Loucy (cell line): ENCODE measurements around the gene RBM6.

Experiments
- EZH2phosphoT487 ChIP-seq: fragments of 200-600 bp; IDR thresholded peaks from 2 replicates; pipeline ENCODE4 v1.6.1; 2018; ENCODE audit warnings: antibody characterized with exemption, mild to moderate bottlenecking, moderate library complexity, borderline replicate concordance
- TF ChIP-seq, protein P1 (sequence below): fragments of 200-600 bp; sonication (generic); conservative IDR thresholded peaks from 2 replicates; pipeline ENCODE4 v1.5.1; 2014; ENCODE audit warnings: mild to moderate bottlenecking, antibody characterized with exemption, low read length

DNA sequence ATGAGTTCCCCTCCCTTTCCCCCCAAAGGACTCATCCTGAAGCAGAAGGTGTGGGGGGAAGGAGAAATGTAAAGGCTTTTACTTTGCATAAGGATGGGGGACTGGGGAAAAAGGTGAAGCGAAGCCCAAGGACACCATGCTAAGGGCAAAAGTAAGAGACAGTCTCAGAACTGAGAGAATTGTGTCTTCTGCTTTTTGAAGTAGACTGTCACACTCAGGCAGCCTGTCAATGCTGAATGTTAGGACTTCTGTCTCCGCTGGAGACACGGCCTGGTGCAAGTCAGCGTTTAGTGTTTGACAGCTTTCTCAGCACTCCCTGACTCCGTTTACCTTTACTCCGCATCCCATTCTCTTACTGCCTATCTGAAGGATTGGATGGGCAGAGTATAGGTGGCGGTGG, 162.6 kb downstream of the RBM6 start:
- TF ChIP-seq, protein P1, sequence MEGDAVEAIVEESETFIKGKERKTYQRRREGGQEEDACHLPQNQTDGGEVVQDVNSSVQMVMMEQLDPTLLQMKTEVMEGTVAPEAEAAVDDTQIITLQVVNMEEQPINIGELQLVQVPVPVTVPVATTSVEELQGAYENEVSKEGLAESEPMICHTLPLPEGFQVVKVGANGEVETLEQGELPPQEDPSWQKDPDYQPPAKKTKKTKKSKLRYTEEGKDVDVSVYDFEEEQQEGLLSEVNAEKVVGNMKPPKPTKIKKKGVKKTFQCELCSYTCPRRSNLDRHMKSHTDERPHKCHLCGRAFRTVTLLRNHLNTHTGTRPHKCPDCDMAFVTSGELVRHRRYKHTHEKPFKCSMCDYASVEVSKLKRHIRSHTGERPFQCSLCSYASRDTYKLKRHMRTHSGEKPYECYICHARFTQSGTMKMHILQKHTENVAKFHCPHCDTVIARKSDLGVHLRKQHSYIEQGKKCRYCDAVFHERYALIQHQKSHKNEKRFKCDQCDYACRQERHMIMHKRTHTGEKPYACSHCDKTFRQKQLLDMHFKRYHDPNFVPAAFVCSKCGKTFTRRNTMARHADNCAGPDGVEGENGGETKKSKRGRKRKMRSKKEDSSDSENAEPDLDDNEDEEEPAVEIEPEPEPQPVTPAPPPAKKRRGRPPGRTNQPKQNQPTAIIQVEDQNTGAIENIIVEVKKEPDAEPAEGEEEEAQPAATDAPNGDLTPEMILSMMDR, result no peak
- no peak for TF ChIP-seq EZH2phosphoT487
